Smooth muscle cell (in vitro differentiated cells): ENCODE results near the gene PTPN3. TPM values are rescaled to one million over a fixed set of nuclear protein-coding genes. Genes with fewer than 3 reads are reported as not detected.

Experiments
- DNase-seq: peaks from one replicate; lab custom pipeline; 2025; ENCODE audit not compliant: unreplicated experiment; lab: John Stamatoyannopoulos, UW
- H2AFZ ChIP-seq: fragments of 200-600 bp; sonication (generic); 2 replicates; pipeline ENCODE4 v1.6.0; 2016; ENCODE audit warnings: antibody characterized with exemption, low read depth, mild to moderate bottlenecking
- H3F3A ChIP-seq: fragments of 200-600 bp; sonication (generic); 2 replicates; pipeline ENCODE4 v1.6.0; 2017; ENCODE audit warnings: antibody characterized with exemption, low read depth
- H3K27ac ChIP-seq: fragments of 200-600 bp; sonication (generic); 2 replicates; pipeline ENCODE4 v1.5.1; 2016; ENCODE audit warnings: low read depth, mild to moderate bottlenecking
- H3K27me3 ChIP-seq: fragments of 200-600 bp; sonication (generic); 2 replicates; pipeline ENCODE4 v1.6.1; 2016; ENCODE audit warnings: low read depth, mild to moderate bottlenecking
- H3K36me3 ChIP-seq: fragments of 200-600 bp; sonication (generic); 2 replicates; pipeline ENCODE4 v1.5.1; 2016; ENCODE audit warnings: low read depth
- H3K4me1 ChIP-seq: fragments of 200-600 bp; sonication (generic); 2 replicates; pipeline ENCODE4 v1.5.1; 2016; ENCODE audit warnings: low read depth
- H3K4me2 ChIP-seq: fragments of 200-600 bp; sonication (generic); 2 replicates; pipeline ENCODE4 v1.6.0; 2016; ENCODE audit warnings: mild to moderate bottlenecking
- H3K4me3 ChIP-seq: fragments of 200-600 bp; sonication (generic); 2 replicates; pipeline ENCODE4 v1.5.1; 2016; ENCODE audit warnings: mild to moderate bottlenecking
- H3K79me2 ChIP-seq: fragments of 200-600 bp; sonication (generic); 2 replicates; pipeline ENCODE4 v1.6.0; 2016; ENCODE audit warnings: low read depth, mild to moderate bottlenecking
- H3K9ac ChIP-seq: fragments of 200-600 bp; sonication (generic); 2 replicates; pipeline ENCODE4 v1.6.0; 2016; ENCODE audit warnings: low read depth
- H3K9me3 ChIP-seq: fragments of 200-600 bp; sonication (generic); replicated peaks from 2 replicates; pipeline ENCODE4 v1.5.1; 2016; ENCODE audit warnings: low read depth
- H4K20me1 ChIP-seq: fragments of 200-600 bp; sonication (generic); 2 replicates; pipeline ENCODE4 v1.6.0; 2016; ENCODE audit warnings: low read depth
- CTCF ChIP-seq: fragments of 200-600 bp; sonication (generic); IDR thresholded peaks from 2 replicates; pipeline ENCODE4 v1.5.1; 2017; ENCODE audit warnings: borderline replicate concordance, mild to moderate bottlenecking, antibody characterized with exemption; ENCODE audit not compliant: insufficient read depth, poor library complexity, severe bottlenecking
- WGBS: methylation state at CpG from one replicate; pipeline ENCODE4 v1.1.7; 2016; ENCODE audit warnings: low lambda C conversion rate; 5-methylcytosine and 5-hydroxymethylcytosine counted together
- polyA plus RNA-seq: library from polyadenylated mRNA; unstranded; fragments of >200 nt; fragmentation: Nextera tagmentation; extraction: Ambion mirVana; gene quantifications from 2 replicates; pipeline ENCODE4 v1.2.1, GENCODE V29; 2016
- total RNA-seq: library from RNA; depleted of rRNA; stranded (reverse); fragments of >200 nt; gene quantifications from 2 replicates; pipeline ENCODE4 v1.2.3, GENCODE V29; 2014

Gene PTPN3
- total and polyA plus RNA-seq, 2 experiments from 2014 or later, result 2.2 to 5.5 TPM

- no peak overlapping the region for H3K9ac ChIP-seq
Observed at GRCh38 chr9:109423877-109424276, 74.2 kb downstream of the PTPN3 start.

GRCh38 chr9:109422641-109423040, 75.5 kb downstream of the PTPN3 start:
- H2AFZ ChIP-seq, result no peak overlapping the region
- H3K4me2 ChIP-seq, result no peak overlapping the region
- no peak overlapping the region for H3K9ac ChIP-seq
- peaks cover 20% of the 10 kb centered on the region for H3K4me1 ChIP-seq
- H3F3A ChIP-seq, result no peaks in the 10 kb centered on the region
- H3K79me2 ChIP-seq, result no peaks in the 10 kb centered on the region
- H3K4me3 ChIP-seq, result no peak overlapping the region
- 70% methylated on average over 7 of the region's 7 CpGs for WGBS
- no peak overlapping the region for H3K27ac ChIP-seq
- H3K36me3 ChIP-seq, result no peaks in the 10 kb centered on the region
- no peaks in the 10 kb centered on the region for H3K9me3 ChIP-seq
- no peaks in the 10 kb centered on the region for H3K27me3 ChIP-seq
- DNase-seq, result no peak
- no peak for TF ChIP-seq CTCF
- H4K20me1 ChIP-seq, result no peaks in the 10 kb centered on the region

More at GRCh38 chr9:109423877-109424276, 74.2 kb downstream of the PTPN3 start:
- DNase-seq, result no peak
- no peak for TF ChIP-seq CTCF
- Histone ChIP-seq H3K36me3 (no peaks in the 10 kb centered on the region), H3K4me2 (no peak overlapping the region), H3F3A (no peaks in the 10 kb centered on the region), H3K27me3 (no peaks in the 10 kb centered on the region), H3K4me1 (peaks cover 15% of the 10 kb centered on the region), H3K27ac (no peak overlapping the region), H3K4me3 (no peak overlapping the region), H3K9me3 (no peaks in the 10 kb centered on the region), H3K79me2 (no peaks in the 10 kb centered on the region), H2AFZ (no peak overlapping the region), H4K20me1 (no peaks in the 10 kb centered on the region)
- 97% methylated on average over 1 of the region's 1 CpG for WGBS

GRCh38 chr9:109421026-109421970, 76.8 kb downstream of the PTPN3 start:
- DNase-seq, result no peak
- Histone ChIP-seq H3K36me3 (no peaks in the 10 kb centered on the region), H2AFZ (no peak overlapping the region), H3K27ac (no peak overlapping the region), H3K79me2 (no peaks in the 10 kb centered on the region), H3K27me3 (no peaks in the 10 kb centered on the region), H3K9ac (no peak overlapping the region), H3K4me3 (no peak overlapping the region), H3K9me3 (no peaks in the 10 kb centered on the region), H3K4me1 (peaks cover 20% of the 10 kb centered on the region), H3F3A (no peaks in the 10 kb centered on the region), H3K4me2 (no peak overlapping the region), H4K20me1 (no peaks in the 10 kb centered on the region)
- TF ChIP-seq CTCF, result no peak
- 94% methylated on average over 13 of the region's 13 CpGs for WGBS

- no peak overlapping the region for H2AFZ ChIP-seq
- H3K36me3 ChIP-seq, result no peaks in the 10 kb centered on the region
- H3K4me1 ChIP-seq, result peaks cover 20% of the 10 kb centered on the region
- H3K4me3 ChIP-seq, result no peak overlapping the region
- WGBS, result 86% methylated on average over 4 of the region's 4 CpGs
- DNase-seq, result no peak
- no peaks in the 10 kb centered on the region for H3F3A ChIP-seq
- TF ChIP-seq CTCF, result no peak
- no peak overlapping the region for H3K9ac ChIP-seq
- no peaks in the 10 kb centered on the region for H3K79me2 ChIP-seq
- no peaks in the 10 kb centered on the region for H3K9me3 ChIP-seq
- no peaks in the 10 kb centered on the region for H4K20me1 ChIP-seq
- no peak overlapping the region for H3K27ac ChIP-seq
- H3K4me2 ChIP-seq, result no peak overlapping the region
- H3K27me3 ChIP-seq, result no peaks in the 10 kb centered on the region
Observed at GRCh38 chr9:109419531-109419930, 78.6 kb downstream of the PTPN3 start.
